Esophagus squamous epithelium (tissue), 5 donors: Measurements from ENCODE around the gene HECW1. TPM values are rescaled to one million over a fixed set of nuclear protein-coding genes. Genes with fewer than 3 reads are reported as not detected.

Experiments used
- DNase-seq: peaks from one replicate; lab custom pipeline; 2025; lab: John Stamatoyannopoulos, UW
- H3K27ac ChIP-seq, 4 donors: fragments of 200-600 bp; sonication (generic); one replicate each; pipeline ENCODE4 v1.5.1; 2016 to 2019; ENCODE audit warnings: mild to moderate bottlenecking in 1 of 4
- H3K27me3 ChIP-seq, 4 donors: fragments of 200-600 bp; sonication (generic); 1 replicate in 3 of 4; 2 replicates in 1 of 4; pipeline versions ENCODE4 v1.5.1 to v1.6.0; 2017 to 2021; ENCODE audit warnings: antibody characterized with exemption in 1 of 4
- H3K36me3 ChIP-seq, 3 donors: fragments of 200-600 bp; sonication (generic); one replicate each; pipeline ENCODE4 v1.5.1; 2016 to 2019
- H3K4me1 ChIP-seq, 3 donors: fragments of 200-600 bp; sonication (generic); one replicate each; pipeline ENCODE4 v1.5.1; 2017 to 2019
- H3K4me3 ChIP-seq, 4 donors: fragments of 200-600 bp; sonication (generic); 1 replicate in 3 of 4; 2 replicates in 1 of 4; pipeline ENCODE4 v1.5.1; 2016 to 2019; ENCODE audit warnings: mild to moderate bottlenecking in 2 of 4, moderate library complexity in 1 of 4
- H3K9me3 ChIP-seq, 3 donors: fragments of 200-600 bp; sonication (generic); one replicate each; pipeline ENCODE4 v1.5.1; 2016 to 2019
- POLR2A ChIP-seq, 4 donors: fragments of 450-650 bp; IDR thresholded peaks; one replicate each; pipeline ENCODE4 v1.6.1; 2017; ENCODE audit warnings: antibody characterized with exemption in 4 of 4, mild to moderate bottlenecking in 4 of 4, moderate library complexity in 3 of 4
- WGBS, 2 donors: methylation state at CpG; one replicate each; pipeline ENCODE4 v1.1.5; 2018; 5-methylcytosine and 5-hydroxymethylcytosine counted together
- intact Hi-C: fragments of 100-400 bp; cut with DNase I; formaldehyde crosslinking; loops from one replicate; pipeline ENCODE4 v1.15.0; 2022
- total RNA-seq, 4 donors: library from RNA; depleted of rRNA; stranded (reverse); fragments of >200 nt; gene quantifications; one replicate each; pipeline ENCODE4 v1.1.0, GENCODE V29; 2016
- TF ChIP-seq, protein P1 (sequence below), 6 experiments: fragments of 450-650 bp in 4 of 6; fragments of 200-600 bp in 2 of 6; sonication (generic) in 2 of 6; IDR thresholded peaks; one replicate each; pipeline ENCODE4 v1.5.1; 2016 to 2019; ENCODE audit warnings: antibody characterized with exemption in 6 of 6, mild to moderate bottlenecking in 4 of 6, moderate library complexity in 4 of 6
- donor health status: DM: yes; HTN: yes; CAD: no.

Gene HECW1
- total RNA-seq, 4 donors from 2014 or later, result 0.18 to 0.57 (median 0.19) TPM; not detected in 1

DNA sequence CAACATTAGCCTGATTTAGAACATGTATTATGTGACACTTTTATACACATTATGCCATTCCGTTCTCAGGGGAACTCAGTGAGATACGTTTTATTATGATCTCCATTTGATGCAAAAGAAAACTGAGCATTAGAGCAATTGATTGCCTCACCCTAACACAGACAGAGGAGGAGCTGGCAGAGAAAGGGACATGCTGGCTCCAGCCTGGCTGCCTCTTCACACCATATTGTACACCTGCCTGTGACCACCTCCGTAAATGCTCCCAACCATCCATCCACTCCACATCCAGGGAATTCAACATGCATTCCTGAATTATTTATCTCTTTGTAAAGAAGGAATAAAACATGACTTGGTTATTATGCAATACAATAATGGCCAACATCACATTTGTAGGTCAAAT, 275.5 kb downstream of the HECW1 start:
- Histone ChIP-seq H3K4me3 (no peak overlapping the region), H3K27me3 (peaks cover 0 to 3% (median 0%) of the 10 kb centered on the region in 4 donors), H3K27ac (no peak overlapping the region), H3K4me1 (no peaks in the 10 kb centered on the region), H3K9me3 (no peaks in the 10 kb centered on the region), H3K36me3 (no peaks in the 10 kb centered on the region)
- DNase-seq, result no peak
- WGBS, 2 donors, result 67 to 81% methylated on average over 3 of the region's 3 CpGs
- no peak for TF ChIP-seq POLR2A (IDR thresholded peaks at IDR 0.05)
- TF ChIP-seq, protein P1, sequence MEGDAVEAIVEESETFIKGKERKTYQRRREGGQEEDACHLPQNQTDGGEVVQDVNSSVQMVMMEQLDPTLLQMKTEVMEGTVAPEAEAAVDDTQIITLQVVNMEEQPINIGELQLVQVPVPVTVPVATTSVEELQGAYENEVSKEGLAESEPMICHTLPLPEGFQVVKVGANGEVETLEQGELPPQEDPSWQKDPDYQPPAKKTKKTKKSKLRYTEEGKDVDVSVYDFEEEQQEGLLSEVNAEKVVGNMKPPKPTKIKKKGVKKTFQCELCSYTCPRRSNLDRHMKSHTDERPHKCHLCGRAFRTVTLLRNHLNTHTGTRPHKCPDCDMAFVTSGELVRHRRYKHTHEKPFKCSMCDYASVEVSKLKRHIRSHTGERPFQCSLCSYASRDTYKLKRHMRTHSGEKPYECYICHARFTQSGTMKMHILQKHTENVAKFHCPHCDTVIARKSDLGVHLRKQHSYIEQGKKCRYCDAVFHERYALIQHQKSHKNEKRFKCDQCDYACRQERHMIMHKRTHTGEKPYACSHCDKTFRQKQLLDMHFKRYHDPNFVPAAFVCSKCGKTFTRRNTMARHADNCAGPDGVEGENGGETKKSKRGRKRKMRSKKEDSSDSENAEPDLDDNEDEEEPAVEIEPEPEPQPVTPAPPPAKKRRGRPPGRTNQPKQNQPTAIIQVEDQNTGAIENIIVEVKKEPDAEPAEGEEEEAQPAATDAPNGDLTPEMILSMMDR (IDR thresholded peaks at IDR 0.05), result no peak
- intact Hi-C loops, result no loop called here

DNA sequence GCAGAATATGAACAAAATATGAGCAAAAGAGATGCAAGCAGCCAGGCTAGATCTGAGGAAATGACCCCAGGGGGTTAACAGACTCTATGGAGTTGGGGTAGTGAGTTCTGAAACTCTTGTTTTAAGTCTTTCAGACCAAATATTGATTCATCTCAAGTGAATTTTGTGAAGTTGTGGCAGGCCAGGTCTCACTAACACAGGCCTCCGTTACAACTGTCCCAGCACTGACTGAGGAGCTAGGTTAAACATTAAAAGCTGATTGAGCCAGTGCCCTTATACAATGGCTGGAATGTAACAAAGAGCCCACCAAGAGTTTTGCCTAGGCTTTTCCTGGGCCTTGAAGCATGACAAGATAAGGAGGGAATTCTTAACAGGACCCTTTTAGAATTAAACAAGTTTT, 278.1 kb downstream of the HECW1 start:
- Histone ChIP-seq H3K4me3 (no peak overlapping the region), H3K36me3 (no peaks in the 10 kb centered on the region), H3K9me3 (no peaks in the 10 kb centered on the region), H3K4me1 (no peaks in the 10 kb centered on the region), H3K27ac (no peak overlapping the region), H3K27me3 (no peaks in the 10 kb centered on the region)
- TF ChIP-seq POLR2A (IDR thresholded peaks at IDR 0.05), result no peak
- TF ChIP-seq, protein P1 (IDR thresholded peaks at IDR 0.05), result no peak
- WGBS, 2 donors, result 67 to 100% methylated on average over 1 of the region's 1 CpG
- intact Hi-C loops, result no loop called here
- no peak for DNase-seq

DNA sequence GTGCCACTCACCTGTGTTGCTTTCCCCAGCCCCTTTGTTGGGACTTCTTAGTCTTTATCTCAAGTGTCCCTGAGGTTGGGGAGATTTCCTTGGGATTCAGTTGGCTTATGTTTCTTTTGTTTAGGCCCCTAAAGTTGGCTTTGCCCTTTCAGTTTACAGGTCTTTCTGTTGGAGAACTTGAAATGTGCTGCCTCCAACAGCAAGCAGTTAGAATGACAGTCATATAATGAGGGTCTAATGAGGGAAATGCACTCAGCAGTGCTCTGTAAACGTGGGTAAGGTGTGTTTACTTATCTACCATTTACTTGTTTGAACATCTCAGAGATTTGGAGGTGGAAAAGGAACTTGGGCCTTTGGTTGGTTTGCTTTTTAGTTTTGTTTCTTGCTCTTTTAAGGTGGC, 279.1 kb downstream of the HECW1 start:
- Histone ChIP-seq H3K4me3 (no peak overlapping the region), H3K27ac (no peak overlapping the region), H3K9me3 (no peaks in the 10 kb centered on the region), H3K27me3 (no peaks in the 10 kb centered on the region), H3K4me1 (no peaks in the 10 kb centered on the region), H3K36me3 (no peaks in the 10 kb centered on the region)
- intact Hi-C loops, result no loop called here
- TF ChIP-seq, protein P1 (IDR thresholded peaks at IDR 0.05), result no peak
- 18 to 54% methylated on average over 1 of the region's 1 CpG for WGBS, 2 donors
- DNase-seq, result no peak

DNA sequence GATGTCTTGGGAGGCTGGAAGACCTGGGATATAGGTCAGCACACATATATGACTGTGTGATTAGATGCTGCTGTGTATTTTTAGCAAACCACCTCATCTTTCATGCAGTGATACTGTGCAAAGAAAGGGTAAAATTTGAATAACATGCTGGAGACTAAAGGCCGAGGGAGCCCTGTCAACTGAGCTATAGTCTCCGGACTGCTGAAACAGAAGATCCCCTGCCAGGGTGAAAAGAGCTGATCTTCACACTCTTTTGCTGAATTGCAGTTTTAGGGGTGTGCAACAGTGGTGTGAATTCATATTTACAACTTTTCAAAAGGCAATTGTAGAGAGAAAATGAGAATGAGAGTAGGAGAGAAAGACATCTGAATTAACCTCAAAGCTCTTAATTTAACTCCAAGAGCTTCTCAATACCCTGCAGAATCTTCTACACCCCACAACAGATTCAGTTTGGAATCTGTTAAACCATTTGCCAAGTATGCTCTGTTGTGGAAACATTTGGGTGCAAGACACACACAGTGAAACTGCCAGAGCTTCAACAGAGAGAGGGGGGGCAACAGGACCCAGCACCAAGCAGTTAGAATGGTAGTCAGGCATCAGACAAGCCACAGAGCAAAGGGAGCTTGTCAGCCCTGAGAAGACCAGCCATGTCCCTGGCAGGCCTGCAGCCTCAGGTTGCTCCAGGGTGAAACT, 280.3 kb downstream of the HECW1 start:
- 73% methylated on average over 2 of the region's 2 CpGs for WGBS, 2 donors
- TF ChIP-seq, protein P1 (IDR thresholded peaks at IDR 0.05), result no peak
- TF ChIP-seq POLR2A (IDR thresholded peaks at IDR 0.05), result no peak
- Histone ChIP-seq H3K4me1 (no peaks in the 10 kb centered on the region), H3K27ac (no peak overlapping the region), H3K27me3 (no peaks in the 10 kb centered on the region), H3K9me3 (no peaks in the 10 kb centered on the region), H3K4me3 (no peak overlapping the region), H3K36me3 (no peaks in the 10 kb centered on the region)
- DNase-seq, result no peak
- intact Hi-C loops, result no loop called here

DNA sequence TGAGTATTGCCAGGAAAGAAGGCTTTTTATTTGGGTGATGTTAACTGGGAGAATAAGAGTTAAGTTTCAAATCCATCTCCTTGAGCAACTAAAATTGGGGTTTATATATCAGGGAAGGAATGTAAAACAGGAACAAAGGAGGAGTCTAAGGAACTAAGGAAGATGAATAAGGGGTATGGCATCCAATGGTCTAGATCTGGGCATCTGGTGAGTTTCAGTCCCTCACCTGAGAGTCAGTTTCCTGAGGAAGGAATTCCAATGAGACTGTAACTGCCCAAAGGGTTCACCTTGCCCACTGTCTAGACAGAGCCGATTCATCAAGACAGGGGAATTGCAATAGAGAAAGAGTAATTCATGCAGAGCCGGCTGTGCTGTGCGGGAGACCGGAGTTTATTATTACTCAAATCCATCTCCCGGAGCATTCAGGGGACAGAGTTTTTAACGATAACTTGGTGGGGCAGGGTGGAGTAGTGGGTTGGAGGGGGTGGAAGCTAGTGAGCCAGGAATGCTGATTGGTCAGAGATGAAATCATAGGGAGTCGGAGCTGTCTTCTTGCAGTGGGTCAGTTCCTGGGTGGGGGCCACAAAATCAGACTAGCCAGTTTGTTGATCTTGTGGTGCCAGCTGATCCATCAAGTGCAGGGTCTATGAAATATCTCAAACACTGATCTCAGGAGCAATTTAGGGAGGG, 282.1 kb downstream of the HECW1 start:
- intact Hi-C loops, result no loop called here
- no peaks in the 10 kb centered on the region for H3K9me3 ChIP-seq
- DNase-seq, result no peak
- WGBS, 2 donors, result 85 to 91% methylated on average over 5 to 7 of the region's 7 CpGs
- H3K4me3 ChIP-seq, result no peak overlapping the region
- no peaks in the 10 kb centered on the region for H3K27me3 ChIP-seq
- no peak overlapping the region for H3K27ac ChIP-seq
- no peaks in the 10 kb centered on the region for H3K36me3 ChIP-seq
- no peak for TF ChIP-seq POLR2A (IDR thresholded peaks at IDR 0.05)
- TF ChIP-seq, protein P1 (IDR thresholded peaks at IDR 0.05), result no peak
- H3K4me1 ChIP-seq, result no peaks in the 10 kb centered on the region
